Gastrocnemius medialis (tissue), 4 donors: ENCODE results near the gene PRR20B. TPM values are rescaled to one million over a fixed set of nuclear protein-coding genes. Genes with fewer than 3 reads are reported as not detected.
"Not testable (repeated sequence)": the region's sequence is repeated elsewhere in the genome, so short reads cannot be mapped to it uniquely, and the experiment has no call there.

ENCODE experiments used
- ATAC-seq, 2 donors: fragments of 150-250 bp; one replicate each; pipeline ENCODE4 v1.9.1; 2016
- DNase-seq, 2 donors: peaks; one replicate each; pipeline ENCODE4 v3.0.0-alpha.2; 2019
- H3K27ac ChIP-seq, 4 donors: fragments of 200-600 bp; sonication (generic); 1 replicate in 1 of 4; 2 replicates in 3 of 4; pipeline ENCODE4 v1.5.1; 2016 to 2018; ENCODE audit warnings: mild to moderate bottlenecking in 2 of 4, moderate library complexity in 1 of 4
- H3K27me3 ChIP-seq, 3 donors: fragments of 200-600 bp; sonication (generic) in 2 of 3; 1 replicate in 1 of 3; 2 replicates in 2 of 3; pipeline versions ENCODE4 v1.5.1 to v1.6.0; 2016 to 2019; ENCODE audit warnings: mild to moderate bottlenecking in 1 of 3, moderate library complexity in 1 of 3
- H3K36me3 ChIP-seq, 2 donors: fragments of 200-600 bp; sonication (generic) in 1 of 2; one replicate each; pipeline ENCODE4 v1.5.1; 2017 to 2018
- H3K4me1 ChIP-seq, 2 donors: fragments of 200-600 bp; sonication (generic) in 1 of 2; one replicate each; pipeline ENCODE4 v1.5.1; 2016 to 2017; ENCODE audit warnings: mild to moderate bottlenecking in 2 of 2
- H3K4me3 ChIP-seq, 4 donors: fragments of 200-600 bp; sonication (generic) in 3 of 4; 1 replicate in 1 of 4; 2 replicates in 3 of 4; pipeline ENCODE4 v1.5.1; 2016 to 2019; ENCODE audit warnings: mild to moderate bottlenecking in 2 of 4
- H3K9me3 ChIP-seq, 3 donors: fragments of 200-600 bp; sonication (generic) in 2 of 3; 1 replicate in 1 of 3; 2 replicates in 2 of 3; pipeline ENCODE4 v1.5.1; 2016 to 2019
- POLR2A ChIP-seq, 2 donors: fragments of 450-650 bp; IDR thresholded peaks; one replicate each; pipeline ENCODE4 v1.6.1; 2017; ENCODE audit warnings: antibody characterized with exemption in 2 of 2, mild to moderate bottlenecking in 2 of 2, moderate library complexity in 2 of 2
- in situ Hi-C, 4 donors: fragments of 200-750 bp; cut with MboI; loops; one replicate each; pipeline versions ENCODE4 v1.15.0 to v1.8.0; 2017; ENCODE audit warnings: low sequenced_read_pairs in 4 of 4
- intact Hi-C: fragments of 100-400 bp; cut with DNase I; formaldehyde crosslinking; loops from one replicate; pipeline ENCODE4 v1.15.1; 2023; ENCODE audit warnings: low total_unique reads
- total RNA-seq, 4 donors: library from RNA; depleted of rRNA; stranded (reverse); fragments of >200 nt; gene quantifications; one replicate each; pipeline versions ENCODE4 v1.1.0 to v1.2.3, GENCODE V29; 2016
- TF ChIP-seq, protein P1 (sequence below), 5 experiments: fragments of 450-650 bp in 3 of 5; fragments of 200-600 bp in 2 of 5; sonication (generic) in 2 of 5; IDR thresholded peaks in 4 of 5; conservative IDR thresholded peaks in 1 of 5; 1 replicate in 4 of 5; 2 replicates in 1 of 5; pipeline ENCODE4 v1.5.1; 2016 to 2019; ENCODE audit warnings: antibody characterized with exemption in 5 of 5, mild to moderate bottlenecking in 3 of 5, moderate library complexity in 3 of 5

The PRR20B gene
- total RNA-seq, 4 donors from 2014 or later, result not detected

- Histone ChIP-seq H3K9me3 (no peaks in the 10 kb centered on the region), H3K4me3 (no peak overlapping the region), H3K4me1 (no peaks in the 10 kb centered on the region), H3K27me3 (no peaks in the 10 kb centered on the region), H3K36me3 (no peaks in the 10 kb centered on the region), H3K27ac (no peak overlapping the region)
- in situ Hi-C loops (no loop called here), intact Hi-C loops (no loop called here)
- ATAC-seq (no peak), DNase-seq (no peak)
- TF ChIP-seq, protein P1, sequence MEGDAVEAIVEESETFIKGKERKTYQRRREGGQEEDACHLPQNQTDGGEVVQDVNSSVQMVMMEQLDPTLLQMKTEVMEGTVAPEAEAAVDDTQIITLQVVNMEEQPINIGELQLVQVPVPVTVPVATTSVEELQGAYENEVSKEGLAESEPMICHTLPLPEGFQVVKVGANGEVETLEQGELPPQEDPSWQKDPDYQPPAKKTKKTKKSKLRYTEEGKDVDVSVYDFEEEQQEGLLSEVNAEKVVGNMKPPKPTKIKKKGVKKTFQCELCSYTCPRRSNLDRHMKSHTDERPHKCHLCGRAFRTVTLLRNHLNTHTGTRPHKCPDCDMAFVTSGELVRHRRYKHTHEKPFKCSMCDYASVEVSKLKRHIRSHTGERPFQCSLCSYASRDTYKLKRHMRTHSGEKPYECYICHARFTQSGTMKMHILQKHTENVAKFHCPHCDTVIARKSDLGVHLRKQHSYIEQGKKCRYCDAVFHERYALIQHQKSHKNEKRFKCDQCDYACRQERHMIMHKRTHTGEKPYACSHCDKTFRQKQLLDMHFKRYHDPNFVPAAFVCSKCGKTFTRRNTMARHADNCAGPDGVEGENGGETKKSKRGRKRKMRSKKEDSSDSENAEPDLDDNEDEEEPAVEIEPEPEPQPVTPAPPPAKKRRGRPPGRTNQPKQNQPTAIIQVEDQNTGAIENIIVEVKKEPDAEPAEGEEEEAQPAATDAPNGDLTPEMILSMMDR (IDR thresholded peaks at IDR 0.05 in 4 of 5, conservative IDR thresholded peaks at IDR 0.05 in 1 of 5), result no peak
- TF ChIP-seq POLR2A (IDR thresholded peaks at IDR 0.05), result no peak
Observed at GRCh38 chr13:57137585-57137984, 9.7 kb upstream of the PRR20B start.

GRCh38 chr13:57138988-57139387 is 8.3 kb upstream of the PRR20B start:
- no peak overlapping the region for H3K4me3 ChIP-seq
- in situ Hi-C loops (no loop called here), intact Hi-C loops (no loop called here)
- H3K9me3 ChIP-seq, result no peaks in the 10 kb centered on the region
- DNase-seq, result no peak
- H3K36me3 ChIP-seq, result no peaks in the 10 kb centered on the region
- H3K27ac ChIP-seq, result no peak overlapping the region
- TF ChIP-seq POLR2A (IDR thresholded peaks at IDR 0.05), result no peak
- TF ChIP-seq, protein P1 (IDR thresholded peaks at IDR 0.05 in 4 of 5, conservative IDR thresholded peaks at IDR 0.05 in 1 of 5), result no peak
- H3K27me3 ChIP-seq, result no peaks in the 10 kb centered on the region
- no peaks in the 10 kb centered on the region for H3K4me1 ChIP-seq
- ATAC-seq, result no peak

DNA sequence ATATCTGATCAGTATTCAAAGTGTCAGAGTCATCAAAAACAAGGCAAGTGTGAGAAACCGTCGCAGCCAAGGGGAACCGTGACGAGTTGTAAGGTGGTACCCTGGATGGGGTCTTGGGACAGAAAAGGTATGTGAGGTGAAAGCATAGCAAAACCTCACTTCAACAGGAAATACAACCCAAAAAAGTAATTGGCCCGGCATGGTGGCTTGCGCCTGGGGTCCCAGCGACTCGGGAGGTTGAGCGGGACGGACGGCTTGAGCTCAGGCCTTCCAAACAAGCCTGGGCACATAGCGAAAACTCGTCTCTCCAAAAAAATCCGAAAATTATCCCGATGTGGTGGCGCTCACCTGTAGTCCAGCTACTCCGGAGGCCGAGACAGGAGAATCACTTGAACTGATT is 7.5 kb upstream of the PRR20B start:
- H3K4me3 ChIP-seq, H3K27me3 ChIP-seq, H3K4me1 ChIP-seq, ATAC-seq, H3K9me3 ChIP-seq, in situ Hi-C loops, intact Hi-C loops, H3K36me3 ChIP-seq, DNase-seq, H3K27ac ChIP-seq: not testable (repeated sequence)

- ATAC-seq, in situ Hi-C loops, H3K4me1 ChIP-seq, intact Hi-C loops, H3K36me3 ChIP-seq, DNase-seq, H3K4me3 ChIP-seq, H3K27me3 ChIP-seq, H3K27ac ChIP-seq, H3K9me3 ChIP-seq: not testable (repeated sequence)
Observed at GRCh38 chr13:57140235-57140968, 6.9 kb upstream of the PRR20B start, which contains the start of gene PRR20A. PRR20A (plus strand) TSS chr13:57140918; CDS start chr13:57141305, 387 bp downstream.

- DNase-seq, intact Hi-C loops: not testable (repeated sequence)
Observed at GRCh38 chr13:57148106-57148505, 818 bp downstream of the PRR20B start.

DNA sequence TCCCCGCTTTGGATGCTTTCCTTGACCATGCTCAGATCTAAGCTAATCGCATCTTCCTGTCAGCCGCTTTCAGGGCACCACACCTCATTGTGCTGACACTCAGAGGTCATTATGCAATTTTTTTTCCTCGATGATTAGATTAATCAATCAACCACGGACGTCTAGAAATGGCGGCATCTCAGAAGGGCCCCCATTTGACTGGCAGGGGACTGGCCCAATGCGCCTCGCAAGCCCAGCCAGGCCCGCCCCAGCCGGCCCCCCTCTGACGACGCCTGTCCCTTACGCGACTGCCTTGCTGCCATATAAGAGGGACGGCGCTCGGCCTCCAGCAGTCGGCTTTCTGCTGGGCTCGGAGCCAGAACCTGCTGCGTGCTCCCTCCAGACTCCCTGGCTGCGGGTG is 6.5 kb downstream of the PRR20B start, which contains the start of gene PRR20C:
TSS of gene PRR20C (plus strand) at position 301 of the 400 bp plus-strand sequence. CDS start 387 bp downstream, outside the sequence.
- H3K27me3 ChIP-seq, H3K4me1 ChIP-seq, intact Hi-C loops, H3K9me3 ChIP-seq, DNase-seq, H3K36me3 ChIP-seq, H3K4me3 ChIP-seq, ATAC-seq, H3K27ac ChIP-seq, in situ Hi-C loops: not testable (repeated sequence)

More at GRCh38 chr13:57148106-57148505, 818 bp downstream of the PRR20B start:
- H3K4me1 ChIP-seq, H3K27ac ChIP-seq, H3K4me3 ChIP-seq, in situ Hi-C loops, H3K9me3 ChIP-seq, H3K27me3 ChIP-seq, ATAC-seq, H3K36me3 ChIP-seq: not testable (repeated sequence)

- in situ Hi-C loops, H3K27me3 ChIP-seq, ATAC-seq, H3K4me3 ChIP-seq, H3K4me1 ChIP-seq, H3K36me3 ChIP-seq, H3K27ac ChIP-seq, DNase-seq, H3K9me3 ChIP-seq, intact Hi-C loops: not testable (repeated sequence)
Observed at GRCh38 chr13:57160332-57160731, 13.0 kb downstream of the PRR20B start, which contains the start of gene PRR20D. PRR20D (plus strand) TSS chr13:57160632; CDS start chr13:57161019, 387 bp downstream.

DNA sequence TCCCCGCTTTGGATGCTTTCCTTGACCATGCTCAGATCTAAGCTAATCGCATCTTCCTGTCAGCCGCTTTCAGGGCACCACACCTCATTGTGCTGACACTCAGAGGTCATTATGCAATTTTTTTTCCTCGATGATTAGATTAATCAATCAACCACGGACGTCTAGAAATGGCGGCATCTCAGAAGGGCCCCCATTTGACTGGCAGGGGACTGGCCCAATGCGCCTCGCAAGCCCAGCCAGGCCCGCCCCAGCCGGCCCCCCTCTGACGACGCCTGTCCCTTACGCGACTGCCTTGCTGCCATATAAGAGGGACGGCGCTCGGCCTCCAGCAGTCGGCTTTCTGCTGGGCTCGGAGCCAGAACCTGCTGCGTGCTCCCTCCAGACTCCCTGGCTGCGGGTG is 19.6 kb downstream of the PRR20B start, which contains the start of gene PRR20E:
TSS of gene PRR20E (plus strand) at position 301 of the 400 bp plus-strand sequence. CDS start 387 bp downstream, outside the sequence.
- H3K27me3 ChIP-seq, DNase-seq, in situ Hi-C loops, H3K9me3 ChIP-seq, H3K4me3 ChIP-seq, H3K27ac ChIP-seq, intact Hi-C loops, H3K36me3 ChIP-seq, H3K4me1 ChIP-seq, ATAC-seq: not testable (repeated sequence)
